ENCODE measurements around the gene CEP164.

The CEP164 gene

DNA sequence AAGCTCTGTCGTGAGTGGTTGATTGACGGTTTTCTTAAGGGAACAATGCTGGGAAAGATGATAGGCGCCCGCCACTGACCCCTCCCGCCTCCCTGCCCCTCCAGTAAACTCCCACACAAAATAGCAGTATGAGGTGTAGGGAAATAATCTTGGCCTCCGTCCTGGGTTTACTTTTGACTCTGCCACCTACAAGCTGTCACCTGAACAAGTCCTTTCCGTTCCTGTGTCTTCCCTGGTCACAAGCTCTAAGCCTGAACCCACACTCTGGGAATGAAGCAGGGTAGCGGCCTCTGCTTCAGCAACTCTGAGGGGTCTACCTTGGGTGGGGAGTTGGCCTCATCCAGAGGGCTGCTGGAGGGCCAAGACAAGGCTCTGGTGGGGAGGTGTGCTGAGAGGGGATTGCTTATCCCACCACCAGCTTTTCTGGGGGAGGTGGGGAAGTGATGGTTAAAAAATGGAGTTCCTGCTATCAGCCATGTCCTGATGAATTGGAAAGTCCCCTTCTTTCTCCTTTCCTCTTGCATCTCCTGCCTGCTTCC, 87.8 kb downstream of the CEP164 start:
- no peak for DNase-seq
- intact Hi-C loops (cut with DNase I) = no loop called here

DNA sequence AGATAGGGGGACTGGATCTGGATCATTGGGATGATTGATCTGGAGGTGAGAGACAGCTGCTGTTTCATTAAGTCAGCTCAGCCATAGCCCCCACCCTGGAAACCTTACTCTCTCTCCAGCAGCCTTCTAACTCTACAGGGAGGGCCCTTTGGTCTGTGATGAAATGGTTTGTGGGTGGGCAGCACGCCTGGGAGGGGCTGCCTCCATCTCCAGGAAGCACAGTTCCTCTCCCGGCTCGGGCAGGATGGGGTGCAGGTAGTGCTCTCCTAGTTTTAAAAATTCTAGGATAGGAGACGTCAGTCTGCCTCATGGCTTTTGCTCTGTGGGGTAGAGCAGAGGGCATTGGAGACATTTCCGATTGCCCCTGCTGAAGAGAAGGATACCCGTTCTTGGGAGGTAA, 89.7 kb downstream of the CEP164 start:
- peak in 1 of 10 donors; percentile 25 for DNase-seq
- intact Hi-C loops (cut with DNase I) = no loop called here

DNA sequence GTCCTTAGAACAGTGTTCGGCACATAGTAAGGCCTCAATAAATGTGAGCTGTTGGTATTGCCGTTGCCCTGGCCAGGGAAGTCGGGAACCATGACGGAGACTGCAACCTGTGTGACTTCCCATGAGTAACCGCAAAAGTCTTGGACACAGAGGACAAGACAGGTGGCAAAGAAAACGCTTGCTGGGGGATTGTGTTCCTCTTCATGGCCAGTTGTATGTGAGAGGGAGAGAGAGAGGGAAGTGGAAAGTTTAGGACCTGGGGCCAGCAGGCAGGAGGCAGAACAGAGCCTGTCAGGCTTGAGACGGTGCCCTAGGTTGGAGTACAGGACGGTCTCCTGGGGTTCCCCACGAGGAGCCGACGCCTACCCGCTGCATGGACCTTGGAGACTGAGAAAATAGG, 90.2 kb downstream of the CEP164 start:
- intact Hi-C loops (cut with DNase I) = no loop called here

DNA sequence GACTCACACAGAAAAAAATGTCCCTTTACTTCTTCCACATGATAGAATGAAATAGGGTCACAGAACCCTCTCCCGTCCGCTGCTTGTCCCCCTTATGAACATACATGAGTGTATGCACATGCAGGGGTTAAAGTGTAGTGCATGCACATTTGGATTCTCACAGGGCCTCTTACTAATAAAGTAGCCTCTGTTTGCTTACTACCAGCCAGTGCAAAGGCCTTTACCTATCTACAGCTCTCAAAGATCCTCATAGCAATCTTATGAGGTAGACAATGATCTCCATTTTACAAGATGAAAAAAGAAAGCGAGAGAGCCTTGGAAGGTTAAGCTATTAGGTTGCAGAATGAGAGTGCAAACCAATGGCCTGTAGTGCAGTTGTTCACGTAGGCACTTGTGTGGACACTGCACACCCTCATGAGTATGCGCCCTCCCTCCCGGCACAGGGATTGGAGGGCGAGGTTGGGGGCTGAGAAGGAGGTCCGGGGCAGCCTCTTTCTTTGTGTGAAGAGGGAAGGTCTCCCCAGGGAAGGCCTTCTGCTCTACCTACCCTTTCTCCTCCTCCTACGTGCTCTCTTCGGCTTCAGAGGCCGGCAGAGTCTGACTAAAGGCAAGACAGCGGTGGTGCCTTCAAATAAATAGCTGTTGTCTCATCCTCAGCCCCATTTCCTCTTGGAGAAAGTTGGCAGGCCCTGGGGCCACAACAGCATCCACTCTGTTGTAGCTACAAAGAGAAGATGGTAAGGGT, 91.3 kb downstream of the CEP164 start:
- intact Hi-C loops (cut with DNase I) = no loop called here
- peak in 1 of 10 donors; percentile 56 for DNase-seq

More for the DNA sequence above, 90.2 kb downstream of the CEP164 start:
- DNase-seq = peak in 2 of 10 donors; percentile 3 to 39

DNA sequence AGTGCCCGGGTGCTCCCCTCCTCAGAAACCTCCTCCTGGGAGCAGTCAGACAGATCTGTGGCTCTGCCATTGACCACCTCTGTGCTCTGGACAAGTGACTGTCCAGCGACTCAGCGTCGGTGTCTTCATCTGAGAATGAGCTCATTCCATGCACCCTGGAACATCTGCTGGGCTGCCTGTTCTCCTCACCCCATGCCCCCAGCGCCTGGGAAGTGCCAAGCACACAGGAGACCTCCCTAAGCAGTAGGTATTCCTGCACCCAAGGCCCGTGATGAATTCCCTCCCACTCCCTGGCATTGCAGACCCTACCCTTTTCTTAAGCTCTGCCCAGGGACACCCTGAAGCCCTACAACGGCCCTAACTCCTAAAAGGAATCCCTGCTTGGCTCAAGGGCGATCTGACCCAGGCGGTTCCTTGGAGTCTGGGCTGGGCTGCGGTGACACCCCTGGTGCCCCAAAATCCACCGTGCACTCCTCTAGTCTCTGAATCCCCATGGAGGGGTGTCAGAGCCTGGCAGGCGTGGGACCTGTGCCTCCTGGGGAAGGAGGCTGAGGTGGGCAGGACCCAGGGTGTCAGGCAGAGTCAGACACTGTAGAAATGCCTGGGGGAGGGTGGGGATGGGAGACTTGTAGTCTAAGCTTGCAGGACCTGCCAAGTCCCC, 92.0 kb downstream of the CEP164 start:
- peak in 3 of 10 donors; percentile 2 to 50 (median 42) for DNase-seq
- intact Hi-C loops (cut with DNase I) = loop anchor here (10.0 kb wide), 1 partner anchor 525 kb away; no protein-coding TSS in a partner anchor

DNA sequence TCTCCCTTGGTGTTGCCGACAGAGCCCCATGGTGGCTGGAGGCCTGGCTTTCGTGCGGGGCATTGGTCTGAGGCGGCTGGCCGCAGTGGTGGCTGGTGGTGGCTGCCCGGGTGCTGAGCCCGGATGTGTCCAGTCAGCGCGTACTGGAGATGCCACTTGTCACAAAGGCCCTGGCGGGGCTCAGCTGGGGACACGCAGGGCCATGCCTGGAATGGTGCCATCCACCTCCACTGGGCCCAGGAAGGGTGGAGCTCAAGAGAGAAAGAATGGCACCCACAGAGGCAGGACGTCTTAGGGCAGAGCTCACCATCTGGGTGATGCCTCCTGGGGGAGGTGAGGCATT, 92.5 kb downstream of the CEP164 start:
- intact Hi-C loops (cut with DNase I) = loop anchor here (10.0 kb wide), 1 partner anchor 525 kb away; no protein-coding TSS in a partner anchor
- peak in 2 of 10 donors; percentile 5 to 63 for DNase-seq

DNA sequence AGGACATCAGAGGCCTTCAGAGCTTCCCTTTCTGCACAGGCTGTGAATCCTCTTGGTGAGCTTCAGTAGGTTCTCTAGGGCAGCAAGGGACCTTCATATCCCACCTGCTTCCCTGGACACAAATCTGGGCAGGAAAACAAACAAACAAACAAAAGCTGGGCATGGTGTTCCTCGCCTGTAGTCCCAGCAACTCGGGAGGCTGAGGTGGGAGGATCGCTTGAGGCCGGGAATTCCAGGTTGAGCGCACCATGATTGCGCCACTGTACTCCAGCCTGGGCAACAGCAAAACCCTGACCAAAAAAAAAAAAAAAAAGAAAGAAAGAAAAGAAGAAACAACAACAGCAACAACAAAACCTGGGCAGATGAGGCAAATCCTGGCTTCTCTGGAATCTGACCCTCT, 92.9 kb downstream of the CEP164 start:
- intact Hi-C loops (cut with DNase I) = loop anchor here (10.0 kb wide), 1 partner anchor 524 kb away; no protein-coding TSS in a partner anchor
- peak in 1 of 10 donors; percentile 22 for DNase-seq

DNA sequence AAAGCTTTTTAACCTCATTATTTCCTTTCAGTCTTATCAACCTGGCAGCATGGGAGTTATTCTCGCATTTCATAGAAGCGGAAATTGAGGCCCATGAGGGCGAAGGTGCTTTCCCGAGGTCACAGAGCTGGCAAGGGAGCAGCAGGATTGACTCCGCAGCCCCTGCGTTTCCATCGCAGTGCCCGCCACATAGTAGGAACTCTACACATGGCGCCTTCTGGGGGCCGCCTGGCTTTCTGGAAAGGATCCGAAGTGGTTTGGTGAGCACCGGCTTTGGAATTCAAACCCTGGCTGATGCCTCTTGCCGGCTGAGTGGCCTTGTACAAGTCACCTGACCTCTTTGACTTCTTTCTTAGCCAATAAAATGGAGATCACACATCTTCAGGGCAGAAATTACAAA, 93.4 kb downstream of the CEP164 start:
- intact Hi-C loops (cut with DNase I) = loop anchor here (10.0 kb wide), 1 partner anchor 524 kb away; no protein-coding TSS in a partner anchor
- peak in 1 of 10 donors; percentile 26 for DNase-seq

DNA sequence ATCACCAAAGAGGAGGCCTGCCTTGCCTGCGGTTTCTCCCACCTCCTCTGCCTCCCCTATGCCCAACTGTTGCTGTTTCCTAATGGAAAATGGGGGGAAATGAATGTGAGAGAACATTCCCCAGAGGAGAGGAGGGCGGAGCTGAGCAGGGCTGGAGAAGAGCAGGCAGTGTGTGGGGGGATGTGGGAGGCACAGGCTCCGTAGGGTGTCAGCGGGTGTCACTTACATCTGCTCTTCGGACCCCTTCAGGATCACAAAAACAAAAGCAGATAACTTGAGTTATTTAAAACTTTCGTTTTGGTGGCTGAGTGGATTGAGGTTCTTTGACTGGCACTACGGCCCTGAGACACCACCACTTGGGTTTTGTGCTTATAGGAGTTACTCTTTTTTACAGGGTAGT, 93.8 kb downstream of the CEP164 start:
- intact Hi-C loops (cut with DNase I) = loop anchor here (10.0 kb wide), 1 partner anchor 523 kb away; no protein-coding TSS in a partner anchor
- DNase-seq = peak in 2 of 10 donors; percentile 2 to 22

DNA sequence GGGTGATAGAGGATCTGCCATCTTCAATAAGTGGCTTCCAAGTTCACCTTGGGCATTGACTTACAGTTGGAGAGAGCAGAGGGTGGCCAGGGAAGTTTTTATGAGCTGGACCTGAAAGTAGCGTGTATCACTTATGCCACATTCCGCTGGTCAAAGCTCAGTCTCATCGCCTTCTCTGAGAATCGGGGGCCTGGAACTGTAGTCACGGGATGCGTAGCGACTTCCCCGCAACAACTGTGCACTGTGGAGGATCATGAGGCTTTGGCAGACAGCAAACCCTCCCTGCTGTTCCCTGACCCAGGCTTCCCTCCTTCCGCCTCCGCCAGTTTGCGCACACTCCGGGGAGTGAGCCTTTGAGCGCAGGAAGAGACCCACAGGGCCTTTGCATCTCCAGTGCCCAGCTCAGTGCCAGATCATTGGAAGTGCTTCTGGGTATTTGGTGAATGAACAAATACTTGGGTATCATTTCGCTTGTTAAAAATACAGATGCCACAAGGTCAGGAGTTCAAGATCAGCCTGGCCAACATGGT, 95.5 kb downstream of the CEP164 start:
- intact Hi-C loops (cut with DNase I) = loop anchor here (10.0 kb wide), 1 partner anchor 522 kb away; no protein-coding TSS in a partner anchor

DNA sequence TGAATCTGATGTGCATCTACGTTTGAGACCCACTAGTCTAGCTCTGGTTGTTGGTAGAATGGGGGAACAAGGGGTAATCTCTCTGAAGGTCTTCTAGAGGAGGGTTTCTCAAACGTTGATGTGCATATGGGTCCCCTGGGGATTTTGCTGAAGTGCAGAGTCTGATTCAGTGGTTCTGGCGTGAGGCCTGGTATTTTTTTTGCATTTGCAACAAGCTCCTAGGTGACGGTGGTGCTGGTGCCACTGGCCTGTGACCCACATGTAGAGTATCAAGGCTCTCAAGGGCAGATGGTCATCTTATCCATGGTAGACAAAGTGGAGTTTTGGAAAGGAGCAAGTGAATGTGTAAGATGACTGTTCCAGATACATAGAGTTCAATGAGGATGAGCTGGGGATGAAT, 97.1 kb downstream of the CEP164 start:
- intact Hi-C loops (cut with DNase I) = loop anchor here (5.0 to 10.0 kb wide), 2 partner anchors 520 to 623 kb away; no protein-coding TSS in a partner anchor
- no peak for DNase-seq

More for the DNA sequence above, 95.5 kb downstream of the CEP164 start:
- peak in 1 of 10 donors; percentile 5 for DNase-seq

DNA sequence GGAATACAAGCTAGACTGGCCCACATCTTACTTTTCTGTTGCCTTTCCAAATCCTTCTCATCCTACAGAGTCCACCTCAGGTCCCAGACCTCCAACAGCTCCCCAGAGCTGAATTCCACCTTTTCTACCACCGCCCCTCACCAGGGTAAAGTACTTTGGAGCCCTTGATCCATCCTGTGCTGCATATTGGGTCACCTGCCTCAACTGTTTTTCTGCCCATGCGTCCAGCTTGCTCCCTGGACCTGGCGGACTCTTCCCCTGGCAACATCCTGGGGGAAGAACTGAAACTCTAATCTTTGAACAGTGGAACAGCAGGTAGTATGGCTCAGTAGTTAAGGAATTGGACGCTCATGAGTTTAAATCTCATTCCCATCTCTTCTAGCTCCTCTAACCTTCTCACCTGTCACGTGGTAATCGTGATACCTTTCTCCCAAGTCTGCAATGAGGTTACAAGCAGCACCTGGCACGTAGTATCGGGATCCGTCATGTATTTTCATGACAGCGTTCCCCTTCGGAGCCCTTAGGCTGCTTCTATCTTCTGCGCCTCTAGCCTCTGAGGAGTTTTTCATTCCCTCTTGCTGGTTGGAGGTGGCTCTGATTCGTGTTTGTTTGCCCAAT, 98.1 kb downstream of the CEP164 start:
- intact Hi-C loops (cut with DNase I) = loop anchor here (2.0 to 10.0 kb wide), 4 partner anchors 383 to 622 kb away; no protein-coding TSS in a partner anchor
- DNase-seq = no peak

DNA sequence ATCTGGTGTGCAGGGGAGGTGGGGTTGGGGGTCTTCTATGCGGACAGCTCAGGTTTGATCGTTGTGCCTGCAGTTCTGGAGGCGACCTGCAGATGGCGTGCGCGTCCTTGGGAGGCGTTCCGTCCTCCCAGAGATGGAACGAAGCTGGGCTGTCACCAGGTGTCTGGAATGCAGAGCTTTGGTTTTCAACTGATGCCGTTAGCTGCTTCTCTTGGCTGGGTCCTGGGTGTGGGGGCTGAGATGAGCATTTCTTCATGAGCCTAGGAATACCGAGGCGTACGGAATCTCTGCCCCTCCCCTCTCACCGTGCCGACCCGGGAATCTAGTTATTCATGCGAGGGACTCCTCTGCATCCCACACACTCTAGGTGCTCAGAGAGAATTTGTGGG, 98.6 kb downstream of the CEP164 start:
- intact Hi-C loops (cut with DNase I) = loop anchor here (2.0 to 10.0 kb wide), 4 partner anchors 383 to 621 kb away; no protein-coding TSS in a partner anchor
- DNase-seq = peak; percentile 70 to 97 (median 86)

DNA sequence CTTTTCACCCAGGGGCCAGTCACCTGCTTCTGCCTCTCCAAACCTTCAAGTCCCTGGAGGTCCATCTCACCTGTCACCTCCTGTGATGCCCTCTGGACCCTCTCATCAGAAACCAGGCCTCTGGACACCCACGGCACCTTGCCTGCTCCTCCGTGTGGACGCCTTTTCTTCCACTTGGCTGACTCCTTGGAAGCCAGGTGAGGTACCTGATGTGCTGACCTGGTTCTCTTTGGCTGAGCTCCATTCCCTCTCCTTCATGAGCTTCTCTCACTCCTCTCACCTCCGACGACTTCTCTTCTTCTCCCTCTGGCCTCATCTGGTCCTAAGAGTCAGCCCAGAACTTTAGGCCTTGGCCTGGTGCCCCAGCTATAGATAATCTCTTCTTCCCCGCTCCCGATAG, 99.3 kb downstream of the CEP164 start:
- intact Hi-C loops (cut with DNase I) = loop anchor here (2.0 to 10.0 kb wide), 4 partner anchors 382 to 620 kb away; no protein-coding TSS in a partner anchor

DNA sequence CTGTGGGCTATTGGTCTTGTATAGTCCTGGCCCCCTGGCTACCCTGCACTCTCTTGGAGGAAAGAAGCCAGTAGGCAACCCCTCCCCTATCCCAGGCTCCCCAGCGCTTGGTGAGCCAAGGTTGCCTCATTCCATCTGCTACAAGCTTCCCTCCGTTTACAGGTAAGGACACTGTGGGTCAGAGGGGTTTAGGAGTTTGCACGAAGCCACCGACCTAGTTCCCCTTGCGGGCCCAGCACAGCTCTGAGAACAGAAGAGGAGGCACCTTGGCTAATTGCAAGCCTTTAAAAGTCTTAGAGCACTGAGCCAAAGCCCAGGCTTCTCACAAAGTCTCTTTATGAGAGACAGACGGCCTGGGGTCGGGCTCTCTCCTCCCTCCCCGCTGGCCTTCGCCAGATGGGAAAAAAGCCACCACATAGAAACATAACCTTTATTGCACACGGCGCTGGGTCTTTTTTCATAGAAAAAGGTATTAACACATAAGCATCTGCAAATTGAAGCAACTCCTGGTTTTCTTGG, 99.8 kb downstream of the CEP164 start:
- intact Hi-C loops (cut with DNase I) = loop anchor here (2.0 to 10.0 kb wide), 4 partner anchors 381 to 620 kb away; no protein-coding TSS in a partner anchor
- DNase-seq = no peak

More for the DNA sequence above, 99.3 kb downstream of the CEP164 start:
- no peak for DNase-seq

DNA sequence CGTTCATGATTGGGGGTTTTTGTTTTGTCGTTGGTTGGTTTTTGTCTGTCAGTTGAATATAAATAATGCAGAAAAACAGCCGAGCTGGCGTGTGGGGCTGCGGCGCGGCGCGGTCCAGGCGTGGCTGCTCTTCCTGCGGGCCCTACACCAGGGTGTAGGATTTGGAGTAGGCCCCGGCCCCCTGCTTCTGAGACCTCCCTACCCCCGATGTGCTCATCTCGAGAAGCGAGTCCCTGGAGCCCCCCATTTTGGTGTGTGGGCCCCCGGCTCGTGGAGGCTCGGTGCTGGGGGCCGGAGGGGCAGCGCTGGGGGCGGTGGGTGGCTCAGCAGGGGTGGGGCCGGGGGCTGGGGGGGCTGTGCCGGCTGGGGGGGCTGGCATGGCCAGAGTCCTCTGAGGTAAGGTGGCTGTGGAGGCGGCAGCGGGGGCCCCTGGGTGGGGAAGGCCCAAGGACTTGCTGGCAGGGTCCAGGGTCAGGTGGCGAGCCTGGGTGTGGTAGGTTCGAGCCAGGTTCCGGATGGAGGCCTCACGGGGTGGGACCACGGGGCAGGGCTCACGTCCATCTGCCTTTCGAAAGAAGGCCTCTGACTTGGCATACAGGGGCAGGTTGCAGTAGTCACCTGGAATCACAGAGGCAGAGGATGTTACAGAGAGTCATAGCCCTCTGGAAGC, 100.7 kb downstream of the CEP164 start:
- intact Hi-C loops (cut with DNase I) = loop anchor here (5.0 to 10.0 kb wide), 2 partner anchors 516 to 619 kb away; no protein-coding TSS in a partner anchor
- no peak for DNase-seq

DNA sequence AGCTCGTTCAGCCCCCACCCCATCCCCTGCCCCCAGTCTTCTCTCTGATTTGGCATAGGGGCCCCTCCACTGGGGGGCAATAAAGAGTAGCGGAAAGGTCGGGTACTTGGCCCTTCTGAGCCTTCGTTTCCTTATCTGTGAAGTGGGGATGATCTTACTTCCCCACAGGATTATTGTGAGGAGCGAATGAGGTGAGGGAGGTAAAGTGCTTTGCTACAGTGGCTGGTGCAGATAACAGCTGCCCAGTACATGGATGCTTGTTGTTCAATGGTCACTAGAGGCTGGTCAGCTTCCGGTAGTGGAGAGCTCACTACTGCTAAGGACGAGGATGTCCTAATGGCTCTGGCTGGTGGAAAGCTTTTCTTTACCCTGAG, 101.2 kb downstream of the CEP164 start:
- intact Hi-C loops (cut with DNase I) = loop anchor here (5.0 to 10.0 kb wide), 2 partner anchors 516 to 618 kb away; no protein-coding TSS in a partner anchor
- no peak for DNase-seq

DNA sequence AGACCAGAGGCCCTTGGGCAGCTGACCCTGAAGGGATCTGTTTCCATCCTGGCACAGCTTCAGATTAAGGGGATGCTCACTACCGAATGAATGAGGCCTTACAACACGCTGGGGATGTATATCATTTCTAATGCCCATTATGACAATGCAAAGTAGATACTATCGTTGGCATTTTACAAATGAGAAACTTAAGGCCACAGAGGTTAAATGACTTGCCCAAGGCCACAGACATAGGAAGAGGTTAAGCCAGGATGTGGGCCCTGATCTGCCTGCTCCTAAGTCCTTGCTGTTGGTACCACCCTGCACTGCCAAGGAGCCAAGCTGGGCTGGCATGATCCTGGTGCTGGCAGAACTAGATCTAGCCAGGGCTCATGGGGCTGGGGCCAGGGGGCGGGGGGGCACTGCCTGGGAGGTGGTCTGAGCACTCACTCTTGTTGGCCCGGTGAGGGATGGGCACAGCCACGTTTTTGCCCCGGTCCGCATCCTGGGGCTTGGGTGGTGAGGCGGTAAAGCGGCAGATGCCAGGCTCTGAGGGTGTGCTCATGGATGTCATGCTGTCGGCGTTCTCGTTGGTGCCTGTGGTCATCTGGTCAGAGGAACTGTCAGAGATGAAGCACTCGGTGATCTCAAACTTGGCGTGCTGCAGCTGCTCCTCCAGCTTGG, 102.8 kb downstream of the CEP164 start:
- intact Hi-C loops (cut with DNase I) = no loop called here
- DNase-seq = no peak

DNA sequence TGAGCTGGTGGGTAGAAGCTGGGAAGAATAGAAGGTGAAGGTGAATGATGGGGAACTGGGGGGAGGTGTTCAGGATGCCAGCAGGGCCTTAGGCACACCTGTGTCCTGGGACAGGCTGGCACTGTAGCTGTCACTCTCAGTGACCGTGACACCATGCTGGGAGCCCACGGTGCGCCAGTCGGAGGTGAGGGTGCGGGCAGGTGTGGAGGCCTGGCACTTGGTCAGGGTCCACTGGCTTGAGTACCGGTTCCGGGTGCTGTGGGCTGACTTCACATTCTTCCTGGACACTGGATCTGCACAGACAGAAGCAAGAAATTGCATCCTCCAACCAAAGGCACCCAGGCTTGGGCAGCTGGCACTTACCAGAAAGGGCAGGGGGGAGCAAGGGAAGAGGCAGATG, 103.8 kb downstream of the CEP164 start:
- intact Hi-C loops (cut with DNase I) = no loop called here
- no peak for DNase-seq

All from posterior cingulate gyrus (tissue), 11 donors.